Measurements from ENCODE around the gene SRP19. TPM values are rescaled to one million over a fixed set of nuclear protein-coding genes. Genes with fewer than 3 reads are reported as not detected.
A peak's percentile ranks its signal among the peaks of the same experiment; 100 is the strongest.

SRP19 gene
- total and polyA plus RNA-seq, 2 of the 8 experiments (the other 6 are each of a cell fraction or from before 2014, with no cell fraction given) = 27.5 to 79.9 TPM

GRCh38 chr5:112860929-112861637, at the start of gene SRP19 (continued):
- peak; percentile 86 for TF ChIP-seq TAF1 (IDR thresholded peaks at IDR 0.05; ENCODE audit: low read depth, low read length)
- no peak for TF ChIP-seq SUZ12 (IDR thresholded peaks at IDR 0.05; ENCODE audit: low read length)
- peak; percentile 80; the same call in 1 of the 2 replicates for TF ChIP-seq GTF2F1 (IDR thresholded peaks at IDR 0.05; ENCODE audit: borderline replicate concordance, low read depth, low read length)
- TF ChIP-seq SIN3A (conservative IDR thresholded peaks at IDR 0.05 in 1 of 2, IDR thresholded peaks at IDR 0.05 in 1 of 2; ENCODE audit: low read depth in 1 of 2, low read length in 2 of 2) = peak; percentile 22 to 82; a peak in 2 of 4 replicates
- TF ChIP-seq GABPA (IDR thresholded peaks at IDR 0.05; ENCODE audit: borderline replicate concordance, insufficient read depth, low read length) = peak; percentile 98
- no peak for TF ChIP-seq SAP30 (IDR thresholded peaks at IDR 0.05; ENCODE audit: insufficient read depth, insufficient replicate concordance, low read length)
- peak in 1 of 2 experiments; percentile 75; a peak in 1 of 4 replicates for TF ChIP-seq HDAC2 (IDR thresholded peaks at IDR 0.05; ENCODE audit: borderline replicate concordance in 1 of 2, low read depth in 2 of 2, low read length in 2 of 2)
- TF ChIP-seq USF2 (IDR thresholded peaks at IDR 0.05; ENCODE audit: low read length) = no peak
- peak; percentile 93 for TF ChIP-seq BRCA1 (IDR thresholded peaks at IDR 0.05; ENCODE audit: low read depth, low read length)
- no peak for TF ChIP-seq RXRA (IDR thresholded peaks at IDR 0.05; ENCODE audit: insufficient read depth, low read depth, low read length)
- no peak for TF ChIP-seq POU5F1 (IDR thresholded peaks at IDR 0.05; ENCODE audit: low read depth, low read length)
- no peak for TF ChIP-seq CBX5 (IDR thresholded peaks at IDR 0.05; ENCODE audit: low read depth, low read length)
- TF ChIP-seq CHD2 (IDR thresholded peaks at IDR 0.05; ENCODE audit: low read length) = peak; percentile 99
